HEK293 (cell line): ENCODE measurements around the gene KCTD1.

Experiments
- CTCF ChIA-PET: fragments of 350-600 bp; formaldehyde crosslinking; extraction: SDS; loops from one replicate; lab custom pipeline; 2021; ENCODE audit warnings: antibody characterized with exemption; lab: Yijun Ruan, JAX
- POLR2A ChIA-PET: fragments of 300-600 bp; formaldehyde crosslinking; extraction: SDS; loops from one replicate; lab custom pipeline; 2020; ENCODE audit warnings: antibody characterized with exemption, inconsistent platforms; lab: Yijun Ruan, JAX
- H3K27ac ChIP-seq: fragments of 200-500 bp; sonication (Bioruptor generic); 2 replicates; pipeline ENCODE4 v1.5.1; 2014; ENCODE audit warnings: low read depth, low read length, control low read depth, inconsistent platforms; ENCODE audit errors: extremely low read depth
- H3K36me3 ChIP-seq, 2 experiments: fragments of 200-500 bp in 1 of 2; sonication (Bioruptor generic) in 1 of 2; 1 replicate in 1 of 2; 2 replicates in 1 of 2; pipeline ENCODE4 v1.5.1; 2014 to 2017; ENCODE audit warnings: inconsistent platforms in 2 of 2, low read length in 2 of 2; ENCODE audit not compliant: control insufficient read depth in 2 of 2, insufficient read depth in 1 of 2
- H3K4me1 ChIP-seq: fragments of 200-500 bp; sonication (Bioruptor generic); 2 replicates; pipeline ENCODE4 v1.5.1; 2014; ENCODE audit warnings: mild to moderate bottlenecking, low read length, inconsistent platforms; ENCODE audit not compliant: control insufficient read depth, insufficient read depth
- H3K4me3 ChIP-seq: 2 replicates; pipeline ENCODE4 v1.5.1; 2011; ENCODE audit warnings: low read depth, mild to moderate bottlenecking, control low read depth, low read length, moderate library complexity
- H3K9me3 ChIP-seq: fragments of 200-500 bp; sonication (Bioruptor generic); 2 replicates; pipeline ENCODE4 v1.5.1; 2014; ENCODE audit warnings: low read depth, low read length, inconsistent platforms; ENCODE audit not compliant: control insufficient read depth, insufficient read depth
- MZF1 ChIP-seq: fragments of 450-650 bp; formaldehyde crosslinking; IDR thresholded peaks from 2 replicates; pipeline ENCODE4 v1.5.1; 2017; ENCODE audit warnings: missing biosample characterization, missing genetic modification characterization, borderline replicate concordance
- SETDB1 ChIP-seq: IDR thresholded peaks from one replicate; pipeline ENCODE4 v1.6.1; 2017; ENCODE audit warnings: mild to moderate bottlenecking, low read length, moderate library complexity, mixed read lengths; ENCODE audit not compliant: insufficient read length
- YY1 ChIP-seq: fragments of 450-650 bp; formaldehyde crosslinking; IDR thresholded peaks from 2 replicates; pipeline ENCODE4 v1.5.1; 2018; ENCODE audit warnings: missing biosample characterization, missing genetic modification characterization
- ZFP69B ChIP-seq: fragments of 450-650 bp; formaldehyde crosslinking; IDR thresholded peaks from 2 replicates; pipeline ENCODE4 v1.5.1; 2016; ENCODE audit warnings: missing biosample characterization, missing genetic modification characterization
- ZNF366 ChIP-seq: fragments of 450-650 bp; formaldehyde crosslinking; conservative IDR thresholded peaks from 2 replicates; pipeline ENCODE4 v1.5.1; 2016; ENCODE audit warnings: missing biosample characterization, missing genetic modification characterization
- ZNF585B ChIP-seq: fragments of 450-650 bp; formaldehyde crosslinking; IDR thresholded peaks from 2 replicates; pipeline ENCODE4 v1.5.1; 2016; ENCODE audit warnings: missing biosample characterization, missing genetic modification characterization
- ZNF658 ChIP-seq: fragments of 450-650 bp; formaldehyde crosslinking; IDR thresholded peaks from 2 replicates; pipeline ENCODE4; 2016; ENCODE audit warnings: missing biosample characterization, missing genetic modification characterization
- ZNF664 ChIP-seq: fragments of 450-650 bp; formaldehyde crosslinking; IDR thresholded peaks from 2 replicates; pipeline ENCODE4 v1.5.1; 2016; ENCODE audit warnings: missing biosample characterization, missing genetic modification characterization
- ZNF670 ChIP-seq: fragments of 450-650 bp; formaldehyde crosslinking; IDR thresholded peaks from 2 replicates; pipeline ENCODE4 v1.5.1; 2016; ENCODE audit warnings: missing biosample characterization, missing genetic modification characterization, low read depth
- TF ChIP-seq, protein P1 (sequence below): fragments of 450-650 bp; formaldehyde crosslinking; IDR thresholded peaks from 2 replicates; pipeline ENCODE4 v1.5.1; 2016; ENCODE audit warnings: missing biosample characterization, missing genetic modification characterization
- TF ChIP-seq, protein P2 (sequence below): fragments of 450-650 bp; formaldehyde crosslinking; IDR thresholded peaks from 2 replicates; pipeline ENCODE4 v1.5.0; 2017; ENCODE audit warnings: missing biosample characterization, missing genetic modification characterization, borderline replicate concordance
- TF ChIP-seq, protein P3 (sequence below): fragments of 450-650 bp; formaldehyde crosslinking; IDR thresholded peaks from 2 replicates; pipeline ENCODE4 v1.5.1; 2016; ENCODE audit warnings: missing biosample characterization, missing genetic modification characterization
- TF ChIP-seq, protein P4 (sequence below): fragments of 450-650 bp; formaldehyde crosslinking; IDR thresholded peaks from 2 replicates; pipeline ENCODE4 v1.5.1; 2016; ENCODE audit warnings: missing biosample characterization, missing genetic modification characterization
- TF ChIP-seq, protein P5 (sequence below): fragments of 450-650 bp; formaldehyde crosslinking; IDR thresholded peaks from 2 replicates; pipeline ENCODE4 v1.5.1; 2016; ENCODE audit warnings: missing biosample characterization, missing genetic modification characterization, low read depth
- TF ChIP-seq, protein P6 (sequence below): fragments of 450-650 bp; formaldehyde crosslinking; IDR thresholded peaks from 2 replicates; pipeline ENCODE4 v1.5.1; 2017; ENCODE audit warnings: missing biosample characterization, missing genetic modification characterization

KCTD1 gene

DNA sequence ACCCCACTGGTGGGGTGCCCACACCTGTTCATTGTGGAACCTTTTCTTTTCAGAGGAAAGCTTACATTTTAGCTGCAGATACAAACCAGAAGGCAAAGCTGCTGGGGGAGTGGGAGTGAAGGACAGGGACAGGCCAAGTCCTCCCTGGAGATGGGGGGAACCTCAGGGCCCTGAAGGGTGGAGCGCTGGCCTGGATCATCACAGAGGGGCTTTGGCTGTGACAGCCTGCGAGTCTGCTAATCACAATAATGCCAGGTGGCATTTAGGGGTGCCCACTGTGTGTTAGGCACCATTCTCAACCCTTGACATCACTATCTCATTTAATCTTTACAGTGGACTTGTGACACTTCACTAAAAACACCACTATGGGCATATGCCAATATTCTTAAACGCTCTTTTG lies 27.4 kb downstream of the KCTD1 start:
- ChIA-PET POLR2A (interaction anchor here (0.5 kb wide), 1 partner anchor 48 kb away, joined by 3 read pairs; no protein-coding TSS in a partner anchor), CTCF (interaction anchor here (0.7 kb wide), 2 partner anchors 17 to 1321 kb away, joined by 3 read pairs; no protein-coding TSS in a partner anchor)

DNA sequence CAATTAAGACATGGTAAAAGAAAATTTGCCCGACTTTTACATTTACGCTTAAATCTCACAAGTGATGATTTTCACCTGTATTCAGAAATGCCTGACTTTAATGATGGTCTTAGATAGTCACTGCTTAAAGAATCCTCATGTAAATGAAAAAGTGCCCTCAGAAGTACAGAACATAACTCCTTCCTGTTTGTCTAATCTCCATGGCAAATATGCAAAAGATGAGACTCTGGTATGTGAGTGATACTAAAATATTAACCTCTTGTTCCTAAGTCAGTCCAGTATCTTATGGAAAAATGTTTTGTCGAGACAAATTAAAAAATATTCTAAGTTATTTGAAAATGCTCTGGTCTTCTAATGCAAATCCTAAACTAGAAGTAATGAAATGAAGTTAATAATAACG lies 29.2 kb downstream of the KCTD1 start:
- POLR2A ChIA-PET: no interaction called here
- H3K9me3 ChIP-seq: no peaks in the 10 kb centered on the region
- H3K27ac ChIP-seq: no peak overlapping the region
- no peak for TF ChIP-seq ZNF585B (tag by site-specific recombination)
- TF ChIP-seq ZNF670 (tag by site-specific recombination): no peak
- TF ChIP-seq ZFP69B (tag by site-specific recombination): no peak
- TF ChIP-seq, protein P1, sequence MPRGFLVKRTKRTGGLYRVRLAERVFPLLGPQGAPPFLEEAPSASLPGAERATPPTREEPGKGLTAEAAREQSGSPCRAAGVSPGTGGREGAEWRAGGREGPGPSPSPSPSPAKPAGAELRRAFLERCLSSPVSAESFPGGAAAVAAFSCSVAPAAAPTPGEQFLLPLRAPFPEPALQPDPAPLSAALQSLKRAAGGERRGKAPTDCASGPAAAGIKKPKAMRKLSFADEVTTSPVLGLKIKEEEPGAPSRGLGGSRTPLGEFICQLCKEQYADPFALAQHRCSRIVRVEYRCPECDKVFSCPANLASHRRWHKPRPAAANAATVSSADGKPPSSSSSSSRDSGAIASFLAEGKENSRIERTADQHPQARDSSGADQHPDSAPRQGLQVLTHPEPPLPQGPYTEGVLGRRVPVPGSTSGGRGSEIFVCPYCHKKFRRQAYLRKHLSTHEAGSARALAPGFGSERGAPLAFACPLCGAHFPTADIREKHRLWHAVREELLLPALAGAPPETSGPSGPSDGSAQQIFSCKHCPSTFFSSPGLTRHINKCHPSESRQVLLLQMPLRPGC (tag by site-specific recombination): no peak
- no peak for TF ChIP-seq SETDB1
- TF ChIP-seq, all 188 proteins: peak for 0
- Histone ChIP-seq H3K36me3 (no peaks in the 10 kb centered on the region), H3K4me1 (peaks cover 13% of the 10 kb centered on the region), H3K4me3 (no peak overlapping the region)
- CTCF ChIA-PET: no interaction called here

More for the DNA sequence above, 27.4 kb downstream of the KCTD1 start:
- TF ChIP-seq ZNF664 (tag by site-specific recombination) (peak; percentile 89), MZF1 (tag by site-specific recombination) (no peak), ZNF658 (tag by site-specific recombination) (no peak), ZNF366 (tag by site-specific recombination) (no peak), YY1 (tag by site-specific recombination) (no peak)
- TF ChIP-seq, protein P2, sequence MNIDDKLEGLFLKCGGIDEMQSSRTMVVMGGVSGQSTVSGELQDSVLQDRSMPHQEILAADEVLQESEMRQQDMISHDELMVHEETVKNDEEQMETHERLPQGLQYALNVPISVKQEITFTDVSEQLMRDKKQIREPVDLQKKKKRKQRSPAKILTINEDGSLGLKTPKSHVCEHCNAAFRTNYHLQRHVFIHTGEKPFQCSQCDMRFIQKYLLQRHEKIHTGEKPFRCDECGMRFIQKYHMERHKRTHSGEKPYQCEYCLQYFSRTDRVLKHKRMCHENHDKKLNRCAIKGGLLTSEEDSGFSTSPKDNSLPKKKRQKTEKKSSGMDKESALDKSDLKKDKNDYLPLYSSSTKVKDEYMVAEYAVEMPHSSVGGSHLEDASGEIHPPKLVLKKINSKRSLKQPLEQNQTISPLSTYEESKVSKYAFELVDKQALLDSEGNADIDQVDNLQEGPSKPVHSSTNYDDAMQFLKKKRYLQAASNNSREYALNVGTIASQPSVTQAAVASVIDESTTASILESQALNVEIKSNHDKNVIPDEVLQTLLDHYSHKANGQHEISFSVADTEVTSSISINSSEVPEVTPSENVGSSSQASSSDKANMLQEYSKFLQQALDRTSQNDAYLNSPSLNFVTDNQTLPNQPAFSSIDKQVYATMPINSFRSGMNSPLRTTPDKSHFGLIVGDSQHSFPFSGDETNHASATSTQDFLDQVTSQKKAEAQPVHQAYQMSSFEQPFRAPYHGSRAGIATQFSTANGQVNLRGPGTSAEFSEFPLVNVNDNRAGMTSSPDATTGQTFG: no peak
- TF ChIP-seq, protein P3, sequence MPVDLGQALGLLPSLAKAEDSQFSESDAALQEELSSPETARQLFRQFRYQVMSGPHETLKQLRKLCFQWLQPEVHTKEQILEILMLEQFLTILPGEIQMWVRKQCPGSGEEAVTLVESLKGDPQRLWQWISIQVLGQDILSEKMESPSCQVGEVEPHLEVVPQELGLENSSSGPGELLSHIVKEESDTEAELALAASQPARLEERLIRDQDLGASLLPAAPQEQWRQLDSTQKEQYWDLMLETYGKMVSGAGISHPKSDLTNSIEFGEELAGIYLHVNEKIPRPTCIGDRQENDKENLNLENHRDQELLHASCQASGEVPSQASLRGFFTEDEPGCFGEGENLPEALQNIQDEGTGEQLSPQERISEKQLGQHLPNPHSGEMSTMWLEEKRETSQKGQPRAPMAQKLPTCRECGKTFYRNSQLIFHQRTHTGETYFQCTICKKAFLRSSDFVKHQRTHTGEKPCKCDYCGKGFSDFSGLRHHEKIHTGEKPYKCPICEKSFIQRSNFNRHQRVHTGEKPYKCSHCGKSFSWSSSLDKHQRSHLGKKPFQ (tag by site-specific recombination): no peak
- TF ChIP-seq, protein P4, sequence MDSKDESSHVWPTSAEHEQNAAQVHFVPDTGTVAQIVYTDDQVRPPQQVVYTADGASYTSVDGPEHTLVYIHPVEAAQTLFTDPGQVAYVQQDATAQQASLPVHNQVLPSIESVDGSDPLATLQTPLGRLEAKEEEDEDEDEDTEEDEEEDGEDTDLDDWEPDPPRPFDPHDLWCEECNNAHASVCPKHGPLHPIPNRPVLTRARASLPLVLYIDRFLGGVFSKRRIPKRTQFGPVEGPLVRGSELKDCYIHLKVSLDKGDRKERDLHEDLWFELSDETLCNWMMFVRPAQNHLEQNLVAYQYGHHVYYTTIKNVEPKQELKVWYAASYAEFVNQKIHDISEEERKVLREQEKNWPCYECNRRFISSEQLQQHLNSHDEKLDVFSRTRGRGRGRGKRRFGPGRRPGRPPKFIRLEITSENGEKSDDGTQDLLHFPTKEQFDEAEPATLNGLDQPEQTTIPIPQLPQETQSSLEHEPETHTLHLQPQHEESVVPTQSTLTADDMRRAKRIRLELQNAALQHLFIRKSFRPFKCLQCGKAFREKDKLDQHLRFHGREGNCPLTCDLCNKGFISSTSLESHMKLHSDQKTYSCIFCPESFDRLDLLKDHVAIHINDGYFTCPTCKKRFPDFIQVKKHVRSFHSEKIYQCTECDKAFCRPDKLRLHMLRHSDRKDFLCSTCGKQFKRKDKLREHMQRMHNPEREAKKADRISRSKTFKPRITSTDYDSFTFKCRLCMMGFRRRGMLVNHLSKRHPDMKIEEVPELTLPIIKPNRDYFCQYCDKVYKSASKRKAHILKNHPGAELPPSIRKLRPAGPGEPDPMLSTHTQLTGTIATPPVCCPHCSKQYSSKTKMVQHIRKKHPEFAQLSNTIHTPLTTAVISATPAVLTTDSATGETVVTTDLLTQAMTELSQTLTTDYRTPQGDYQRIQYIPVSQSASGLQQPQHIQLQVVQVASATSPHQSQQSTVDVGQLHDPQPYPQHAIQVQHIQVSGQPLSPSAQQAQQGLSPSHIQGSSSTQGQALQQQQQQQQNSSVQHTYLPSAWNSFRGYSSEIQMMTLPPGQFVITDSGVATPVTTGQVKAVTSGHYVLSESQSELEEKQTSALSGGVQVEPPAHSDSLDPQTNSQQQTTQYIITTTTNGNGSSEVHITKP (tag by site-specific recombination): peak; percentile 90
- TF ChIP-seq, protein P5, sequence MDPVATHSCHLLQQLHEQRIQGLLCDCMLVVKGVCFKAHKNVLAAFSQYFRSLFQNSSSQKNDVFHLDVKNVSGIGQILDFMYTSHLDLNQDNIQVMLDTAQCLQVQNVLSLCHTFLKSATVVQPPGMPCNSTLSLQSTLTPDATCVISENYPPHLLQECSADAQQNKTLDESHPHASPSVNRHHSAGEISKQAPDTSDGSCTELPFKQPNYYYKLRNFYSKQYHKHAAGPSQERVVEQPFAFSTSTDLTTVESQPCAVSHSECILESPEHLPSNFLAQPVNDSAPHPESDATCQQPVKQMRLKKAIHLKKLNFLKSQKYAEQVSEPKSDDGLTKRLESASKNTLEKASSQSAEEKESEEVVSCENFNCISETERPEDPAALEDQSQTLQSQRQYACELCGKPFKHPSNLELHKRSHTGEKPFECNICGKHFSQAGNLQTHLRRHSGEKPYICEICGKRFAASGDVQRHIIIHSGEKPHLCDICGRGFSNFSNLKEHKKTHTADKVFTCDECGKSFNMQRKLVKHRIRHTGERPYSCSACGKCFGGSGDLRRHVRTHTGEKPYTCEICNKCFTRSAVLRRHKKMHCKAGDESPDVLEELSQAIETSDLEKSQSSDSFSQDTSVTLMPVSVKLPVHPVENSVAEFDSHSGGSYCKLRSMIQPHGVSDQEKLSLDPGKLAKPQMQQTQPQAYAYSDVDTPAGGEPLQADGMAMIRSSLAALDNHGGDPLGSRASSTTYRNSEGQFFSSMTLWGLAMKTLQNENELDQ (tag by site-specific recombination): no peak
- TF ChIP-seq, protein P6, sequence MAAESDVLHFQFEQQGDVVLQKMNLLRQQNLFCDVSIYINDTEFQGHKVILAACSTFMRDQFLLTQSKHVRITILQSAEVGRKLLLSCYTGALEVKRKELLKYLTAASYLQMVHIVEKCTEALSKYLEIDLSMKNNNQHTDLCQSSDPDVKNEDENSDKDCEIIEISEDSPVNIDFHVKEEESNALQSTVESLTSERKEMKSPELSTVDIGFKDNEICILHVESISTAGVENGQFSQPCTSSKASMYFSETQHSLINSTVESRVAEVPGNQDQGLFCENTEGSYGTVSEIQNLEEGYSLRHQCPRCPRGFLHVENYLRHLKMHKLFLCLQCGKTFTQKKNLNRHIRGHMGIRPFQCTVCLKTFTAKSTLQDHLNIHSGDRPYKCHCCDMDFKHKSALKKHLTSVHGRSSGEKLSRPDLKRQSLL (tag by site-specific recombination): no peak
- Histone ChIP-seq H3K9me3 (no peaks in the 10 kb centered on the region), H3K4me3 (no peak overlapping the region), H3K27ac (no peak overlapping the region), H3K4me1 (peaks cover 10% of the 10 kb centered on the region), H3K36me3 (no peaks in the 10 kb centered on the region)
